Osteoblast (primary cell): ENCODE measurements around the gene GIMAP2. TPM values are rescaled to one million over a fixed set of nuclear protein-coding genes. Genes with fewer than 3 reads are reported as not detected.

Source experiments
- DNase-seq: peaks from one replicate; pipeline ENCODE4 v3.0.0; 2011; ENCODE audit warnings: low spot score, mixed read lengths; ENCODE audit not compliant: insufficient read length; ENCODE audit errors: missing footprints
- H2AFZ ChIP-seq: 2 replicates; pipeline ENCODE4 v1.6.0; 2011; ENCODE audit warnings: mild to moderate bottlenecking, low read length
- H3K27ac ChIP-seq: 2 replicates; pipeline ENCODE4 v1.5.1; 2011; ENCODE audit warnings: mild to moderate bottlenecking, low read depth, low read length, moderate library complexity
- H3K27me3 ChIP-seq: 2 replicates; pipeline ENCODE4 v1.6.0; 2012; ENCODE audit warnings: mild to moderate bottlenecking, control low read depth, inconsistent platforms, low read length, moderate library complexity; ENCODE audit not compliant: insufficient read depth
- H3K36me3 ChIP-seq: 2 replicates; pipeline ENCODE4 v1.5.1; 2011; ENCODE audit warnings: mild to moderate bottlenecking, low read length, control low read depth, moderate library complexity; ENCODE audit not compliant: insufficient read depth
- H3K4me1 ChIP-seq: 2 replicates; pipeline ENCODE4 v1.5.1; 2011; ENCODE audit warnings: mild to moderate bottlenecking, low read length, control low read depth, moderate library complexity; ENCODE audit not compliant: insufficient read depth
- H3K4me2 ChIP-seq: 2 replicates; pipeline ENCODE4 v1.6.0; 2011; ENCODE audit warnings: mild to moderate bottlenecking, low read length; ENCODE audit not compliant: insufficient read depth
- H3K4me3 ChIP-seq: fragments of 200-600 bp; sonication (generic); 3 replicates; pipeline ENCODE4 v1.5.1; 2012; ENCODE audit warnings: mild to moderate bottlenecking, low read length, inconsistent platforms; ENCODE audit not compliant: insufficient read depth
- H3K79me2 ChIP-seq: 2 replicates; pipeline ENCODE4 v1.6.0; 2012; ENCODE audit warnings: mild to moderate bottlenecking, low read length, control low read depth, inconsistent platforms; ENCODE audit not compliant: insufficient read depth
- H3K9me3 ChIP-seq: 2 replicates; pipeline ENCODE4 v1.5.1; 2011; ENCODE audit warnings: low read depth, low read length, control low read depth
- H4K20me1 ChIP-seq: 2 replicates; pipeline ENCODE4 v1.6.0; 2012; ENCODE audit warnings: mild to moderate bottlenecking, low read length, control low read depth; ENCODE audit not compliant: insufficient read depth
- CTCF ChIP-seq: IDR thresholded peaks from 2 replicates; pipeline ENCODE4 v1.5.1; 2011; ENCODE audit warnings: mild to moderate bottlenecking, low read depth, low read length, moderate library complexity; ENCODE audit errors: extremely low read depth
- total RNA-seq: library from RNA; depleted of rRNA; stranded (reverse); fragments of >200 nt; gene quantifications from 2 replicates; pipeline ENCODE4 v1.2.3, GENCODE V29; 2012

GIMAP2 gene
- total RNA-seq = 8.8 and 9.4 TPM in 2 replicates

GRCh38 chr7:150685219-150686029 lies at the start of gene GIMAP2:
Gene GIMAP2 (plus strand): TSS chr7:150685706. CDS start chr7:150687060, 1,354 bp downstream.
- Histone ChIP-seq H3K27me3 (no peaks in the 10 kb centered on the region), H3K36me3 (no peaks in the 10 kb centered on the region), H4K20me1 (no peaks in the 10 kb centered on the region), H2AFZ (peak within 1 kb of the TSS; percentile 76), H3K27ac (no peak within 1 kb of the TSS), H3K4me1 (no peaks in the 10 kb centered on the region), H3K4me2 (peak within 1 kb of the TSS; percentile 75), H3K9me3 (no peaks in the 10 kb centered on the region), H3K4me3 (peak within 1 kb of the TSS; percentile 62), H3K79me2 (no peaks in the 10 kb centered on the region)
- no peak for TF ChIP-seq CTCF
- DNase-seq = peak; percentile 70

GRCh38 chr7:150641854-150642253 lies 43.7 kb upstream of the GIMAP2 start:
- no peak overlapping the region for H3K4me2 ChIP-seq
- H3K4me3 ChIP-seq = no peak overlapping the region
- no peaks in the 10 kb centered on the region for H3K27me3 ChIP-seq
- no peaks in the 10 kb centered on the region for H3K4me1 ChIP-seq
- H3K79me2 ChIP-seq = no peaks in the 10 kb centered on the region
- H3K9me3 ChIP-seq = no peaks in the 10 kb centered on the region
- TF ChIP-seq CTCF = no peak
- no peak overlapping the region for H3K27ac ChIP-seq
- H2AFZ ChIP-seq = no peak overlapping the region
- no peak for DNase-seq
- H3K36me3 ChIP-seq = no peaks in the 10 kb centered on the region
- no peaks in the 10 kb centered on the region for H4K20me1 ChIP-seq

DNA sequence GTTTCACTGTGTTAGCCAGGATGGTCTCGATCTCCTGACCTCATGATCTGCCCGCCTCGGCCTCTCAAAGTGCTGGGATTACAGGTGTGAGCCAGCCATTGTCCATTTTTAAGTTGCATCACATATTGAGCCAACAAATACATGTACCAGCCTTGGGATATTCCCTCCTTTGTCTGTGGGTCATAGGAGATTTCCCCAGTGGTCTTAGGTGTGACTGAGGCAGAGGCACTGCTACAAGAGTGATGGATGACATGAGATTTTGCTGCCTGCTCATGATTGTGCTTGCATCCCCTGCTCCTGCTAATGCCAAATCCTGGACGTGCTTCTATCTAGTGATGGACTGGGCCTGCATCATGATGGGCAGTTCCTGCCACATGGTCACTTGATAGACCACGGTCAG lies 42.6 kb upstream of the GIMAP2 start:
- Histone ChIP-seq H4K20me1 (no peaks in the 10 kb centered on the region), H3K27ac (no peak overlapping the region), H3K4me1 (no peaks in the 10 kb centered on the region), H3K36me3 (no peaks in the 10 kb centered on the region), H3K9me3 (no peaks in the 10 kb centered on the region), H3K79me2 (no peaks in the 10 kb centered on the region), H2AFZ (no peak overlapping the region), H3K4me2 (no peak overlapping the region), H3K4me3 (no peak overlapping the region), H3K27me3 (no peaks in the 10 kb centered on the region)
- no peak for DNase-seq
- no peak for TF ChIP-seq CTCF

GRCh38 chr7:150645259-150646020 lies 40.1 kb upstream of the GIMAP2 start:
- Histone ChIP-seq H4K20me1 (no peaks in the 10 kb centered on the region), H3K79me2 (no peaks in the 10 kb centered on the region), H3K9me3 (no peaks in the 10 kb centered on the region), H3K4me1 (no peaks in the 10 kb centered on the region), H3K27ac (no peak overlapping the region), H3K27me3 (no peaks in the 10 kb centered on the region), H3K36me3 (no peaks in the 10 kb centered on the region), H2AFZ (no peak overlapping the region), H3K4me3 (no peak overlapping the region), H3K4me2 (no peak overlapping the region)
- no peak for DNase-seq
- TF ChIP-seq CTCF = no peak
